AG08396 (cell line): ENCODE data around the gene HS3ST6.
"Not testable (repeated sequence)": the region's sequence is repeated elsewhere in the genome, so short reads cannot be mapped to it uniquely, and the experiment has no call there.

Experiments used
- DNase-seq: peaks from one replicate; pipeline ENCODE4 v3.0.0; 2012; ENCODE audit warnings: low spot score, mixed read lengths

Gene HS3ST6

GRCh38 chr16:1946495-1947368 lies 28.5 kb upstream of the HS3ST6 start:
- DNase-seq, result no peak

- DNase-seq, result no peak
Observed at GRCh38 chr16:1945559-1946391, 27.6 kb upstream of the HS3ST6 start.

GRCh38 chr16:1944612-1945199 lies 26.5 kb upstream of the HS3ST6 start:
- DNase-seq, result no peak

GRCh38 chr16:1942810-1943726 lies 24.9 kb upstream of the HS3ST6 start, which contains the start of gene MSRB1:
TSS of gene MSRB1 (minus strand) at chr16:1943199. CDS start at chr16:1943156, 43 bp downstream.
- DNase-seq, result peak; percentile 100

GRCh38 chr16:1942047-1942809 lies 24.0 kb upstream of the HS3ST6 start:
- DNase-seq, result no peak

- no peak for DNase-seq
Observed at GRCh38 chr16:1941162-1942046, 23.2 kb upstream of the HS3ST6 start.

- no peak for DNase-seq
Observed at GRCh38 chr16:1940273-1941161, 22.3 kb upstream of the HS3ST6 start.

GRCh38 chr16:1939833-1940232 lies 21.6 kb upstream of the HS3ST6 start:
- DNase-seq, result not testable (repeated sequence)

- no peak for DNase-seq
Observed at GRCh38 chr16:1938910-1939309, 20.7 kb upstream of the HS3ST6 start.

GRCh38 chr16:1938316-1938715 lies 20.1 kb upstream of the HS3ST6 start:
- no peak for DNase-seq

- no peak for DNase-seq
Observed at GRCh38 chr16:1936945-1937479, 18.8 kb upstream of the HS3ST6 start.

- no peak for DNase-seq
Observed at GRCh38 chr16:1933097-1933661, 15.0 kb upstream of the HS3ST6 start.

- DNase-seq, result no peak
Observed at GRCh38 chr16:1932050-1933028, 14.1 kb upstream of the HS3ST6 start.

- DNase-seq, result no peak
Observed at GRCh38 chr16:1930338-1930720, 12.1 kb upstream of the HS3ST6 start.

GRCh38 chr16:1929578-1930337 lies 11.5 kb upstream of the HS3ST6 start:
- peak; percentile 99 for DNase-seq

GRCh38 chr16:1929105-1929504 lies 10.9 kb upstream of the HS3ST6 start:
- DNase-seq, result peak; percentile 63
